Measurements from ENCODE around the gene NTN4. TPM values are rescaled to one million over a fixed set of nuclear protein-coding genes. Genes with fewer than 3 reads are reported as not detected.

Gene NTN4
- polyA plus RNA-seq, 1 of the 3 experiments (the other 2 are of a cell fraction): 0.08 TPM

DNA sequence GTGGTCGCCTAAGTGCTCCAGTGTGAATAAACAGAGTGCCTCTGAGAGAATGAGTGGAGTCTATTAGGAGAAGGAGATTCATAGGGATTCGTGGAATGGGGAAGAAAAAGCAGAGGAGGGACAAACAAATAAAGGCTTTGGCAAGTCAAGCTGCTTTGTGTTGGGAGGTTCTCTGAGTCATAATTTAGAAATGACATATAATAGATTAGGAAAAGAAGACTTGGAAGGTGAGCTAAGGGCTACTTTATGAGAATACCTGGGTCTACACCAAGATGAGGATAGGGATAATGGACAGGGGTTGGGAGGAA lies 6.4 kb upstream of the NTN4 start (continued):
- no peak for TF ChIP-seq JUND (IDR thresholded peaks at IDR 0.05)

DNA sequence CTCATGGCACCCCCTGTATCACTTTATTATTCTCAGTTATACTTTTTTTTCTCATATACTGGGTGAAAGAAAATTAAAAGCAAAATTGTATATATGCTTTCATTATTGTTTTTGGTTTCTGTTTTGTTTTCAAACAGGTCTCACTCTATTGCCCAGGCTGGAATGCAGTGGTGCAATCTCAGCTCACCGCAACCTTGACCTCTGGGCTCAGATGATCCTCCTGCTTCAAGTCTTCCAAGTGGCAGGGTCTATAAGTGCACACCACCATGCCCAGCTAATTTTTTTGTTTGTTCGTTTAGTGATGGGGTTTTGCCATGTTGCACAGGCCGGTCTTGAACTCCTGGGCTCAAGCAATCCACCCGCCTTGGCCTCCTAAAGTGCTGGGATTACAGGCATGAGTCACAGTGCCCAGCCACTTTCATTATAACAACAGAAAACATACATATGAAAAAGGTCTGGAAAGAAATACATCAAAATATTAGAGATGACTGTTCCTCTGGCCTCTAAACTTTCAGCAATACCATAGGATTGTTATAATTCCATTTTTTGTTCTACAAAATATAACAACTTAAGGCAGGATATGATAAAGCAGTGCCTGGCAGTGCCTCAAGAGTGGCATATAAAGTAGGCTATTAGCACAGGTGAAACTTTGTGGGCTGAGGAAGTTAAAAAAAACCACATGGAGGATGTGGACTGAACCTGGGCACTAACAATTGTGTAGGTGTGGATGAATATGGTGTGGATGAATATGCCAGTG lies 5.8 kb upstream of the NTN4 start:
- ChIA-PET CTCF (no interaction called here), POLR2A (no interaction called here)
- H3K9me2 ChIP-seq: no peaks in the 10 kb centered on the region
- no peak overlapping the region for H3K27ac ChIP-seq (ENCODE audit: low read depth in 2 of 2, low read length in 1 of 2)
- H4K20me1 ChIP-seq (ENCODE audit: insufficient read depth): no peaks in the 10 kb centered on the region
- H3K4me2 ChIP-seq: no peak overlapping the region
- no peaks in the 10 kb centered on the region for H3K9me3 ChIP-seq
- H3K36me3 ChIP-seq (replicated peaks in 1 of 2; ENCODE audit: control insufficient read depth in 1 of 2, insufficient read depth in 2 of 2, low read length in 1 of 2): no peaks in the 10 kb centered on the region
- no peaks in the 10 kb centered on the region for H3K79me2 ChIP-seq (ENCODE audit: insufficient read depth)
- 60% methylated on average over 4 of the region's 4 CpGs for WGBS (ENCODE audit: low lambda C conversion rate)
- peaks cover 0 to under 1% of the 10 kb centered on the region in 2 experiments; a peak in 1 of 4 replicates for H3K4me1 ChIP-seq (ENCODE audit: control insufficient read depth in 1 of 2, insufficient read depth in 2 of 2, low read depth in 1 of 2, low read length in 1 of 2)
- no peak overlapping the region for H2AFZ ChIP-seq (ENCODE audit: low read depth)
- peaks cover 20% of the 10 kb centered on the region for H3K27me3 ChIP-seq (ENCODE audit: insufficient read depth)
- no peak for TF ChIP-seq GABPA (IDR thresholded peaks at IDR 0.05; ENCODE audit: low read depth)
- TF ChIP-seq RXRA (IDR thresholded peaks at IDR 0.05; ENCODE audit: borderline replicate concordance, low read depth): no peak
- TF ChIP-seq NFIC (IDR thresholded peaks at IDR 0.05; ENCODE audit: borderline replicate concordance): no peak
- TF ChIP-seq CHD2 (IDR thresholded peaks at IDR 0.05; ENCODE audit: low read length, partially characterized antibody): no peak
- TF ChIP-seq ELF1 (IDR thresholded peaks at IDR 0.05): no peak
- TF ChIP-seq, protein P1, sequence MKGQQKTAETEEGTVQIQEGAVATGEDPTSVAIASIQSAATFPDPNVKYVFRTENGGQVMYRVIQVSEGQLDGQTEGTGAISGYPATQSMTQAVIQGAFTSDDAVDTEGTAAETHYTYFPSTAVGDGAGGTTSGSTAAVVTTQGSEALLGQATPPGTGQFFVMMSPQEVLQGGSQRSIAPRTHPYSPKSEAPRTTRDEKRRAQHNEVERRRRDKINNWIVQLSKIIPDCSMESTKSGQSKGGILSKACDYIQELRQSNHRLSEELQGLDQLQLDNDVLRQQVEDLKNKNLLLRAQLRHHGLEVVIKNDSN (IDR thresholded peaks at IDR 0.05; ENCODE audit: borderline replicate concordance, low read depth): no peak
- TF ChIP-seq FOXM1 (IDR thresholded peaks at IDR 0.05; ENCODE audit: low read depth): no peak
- TF ChIP-seq, protein P2, sequence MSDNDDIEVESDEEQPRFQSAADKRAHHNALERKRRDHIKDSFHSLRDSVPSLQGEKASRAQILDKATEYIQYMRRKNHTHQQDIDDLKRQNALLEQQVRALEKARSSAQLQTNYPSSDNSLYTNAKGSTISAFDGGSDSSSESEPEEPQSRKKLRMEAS (IDR thresholded peaks at IDR 0.05; ENCODE audit: low read depth): no peak
- TF ChIP-seq POLR2AphosphoS5 (IDR thresholded peaks at IDR 0.05; ENCODE audit: low read depth, low read length): no peak
- no peaks in the 10 kb centered on the region for H3F3A ChIP-seq (replicated peaks; ENCODE audit: insufficient read depth)
- H3K9ac ChIP-seq: no peak overlapping the region
- H3K4me3 ChIP-seq (ENCODE audit: low read depth in 2 of 2, low read length in 1 of 2): no peak overlapping the region
- DNase-seq: no peak

DNA sequence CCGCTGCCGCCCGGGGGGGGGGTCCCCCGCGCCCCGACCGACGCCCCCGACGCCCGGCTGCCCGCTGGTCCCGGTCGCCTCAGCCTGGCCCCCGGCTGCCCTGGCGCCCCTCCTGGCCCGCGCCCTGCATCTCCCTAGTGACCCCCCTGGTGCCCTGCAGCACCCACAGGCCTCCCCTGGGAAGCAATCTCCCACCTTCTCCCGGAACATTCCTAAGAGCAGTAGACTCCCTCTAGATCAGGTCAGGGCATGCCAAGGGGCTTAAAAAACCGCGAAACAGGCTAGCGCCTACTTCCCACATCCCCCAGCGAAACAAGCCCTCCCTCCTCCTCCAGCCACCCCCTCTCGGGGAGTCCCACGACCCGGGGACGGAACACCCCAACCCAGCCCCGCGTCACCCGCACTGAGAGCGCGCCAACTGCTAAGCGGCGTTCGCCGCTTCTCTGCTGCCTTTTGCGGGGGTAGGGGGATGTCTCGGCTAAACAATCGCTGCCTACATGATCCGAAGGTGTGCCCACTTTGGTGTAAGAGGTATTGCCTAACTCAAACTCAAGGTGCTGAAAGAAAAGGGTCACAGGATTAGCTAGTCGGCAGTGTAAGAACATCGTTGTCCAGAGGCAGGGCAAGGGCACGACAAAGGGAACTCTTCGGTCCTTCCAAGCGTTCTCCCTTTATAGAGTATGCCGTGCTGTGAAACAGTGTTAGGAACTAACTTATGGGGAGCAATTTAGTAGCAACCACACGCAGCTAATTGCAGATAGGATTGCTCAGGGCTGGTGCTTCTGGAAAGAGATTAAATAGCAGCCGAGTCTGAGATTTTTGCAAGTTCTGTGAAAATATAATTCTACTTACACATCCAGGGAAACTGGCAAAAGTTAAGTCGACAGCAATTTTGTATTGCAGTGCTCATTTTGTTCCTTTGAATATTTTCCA lies 619 bp upstream of the NTN4 start:
- CTCF ChIA-PET: interaction anchor here (1.0 kb wide), 1 partner anchor 9 kb away, joined by 3 read pairs; no protein-coding TSS in a partner anchor
- TF ChIP-seq RCOR1 (IDR thresholded peaks at IDR 0.05; ENCODE audit: low read length): no peak
- TF ChIP-seq, protein P3, sequence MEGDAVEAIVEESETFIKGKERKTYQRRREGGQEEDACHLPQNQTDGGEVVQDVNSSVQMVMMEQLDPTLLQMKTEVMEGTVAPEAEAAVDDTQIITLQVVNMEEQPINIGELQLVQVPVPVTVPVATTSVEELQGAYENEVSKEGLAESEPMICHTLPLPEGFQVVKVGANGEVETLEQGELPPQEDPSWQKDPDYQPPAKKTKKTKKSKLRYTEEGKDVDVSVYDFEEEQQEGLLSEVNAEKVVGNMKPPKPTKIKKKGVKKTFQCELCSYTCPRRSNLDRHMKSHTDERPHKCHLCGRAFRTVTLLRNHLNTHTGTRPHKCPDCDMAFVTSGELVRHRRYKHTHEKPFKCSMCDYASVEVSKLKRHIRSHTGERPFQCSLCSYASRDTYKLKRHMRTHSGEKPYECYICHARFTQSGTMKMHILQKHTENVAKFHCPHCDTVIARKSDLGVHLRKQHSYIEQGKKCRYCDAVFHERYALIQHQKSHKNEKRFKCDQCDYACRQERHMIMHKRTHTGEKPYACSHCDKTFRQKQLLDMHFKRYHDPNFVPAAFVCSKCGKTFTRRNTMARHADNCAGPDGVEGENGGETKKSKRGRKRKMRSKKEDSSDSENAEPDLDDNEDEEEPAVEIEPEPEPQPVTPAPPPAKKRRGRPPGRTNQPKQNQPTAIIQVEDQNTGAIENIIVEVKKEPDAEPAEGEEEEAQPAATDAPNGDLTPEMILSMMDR (IDR thresholded peaks at IDR 0.05): no peak
- TF ChIP-seq TCF12 (IDR thresholded peaks at IDR 0.05): no peak
- no peak for TF ChIP-seq FOXJ3 (CRISPR knock-in tag; IDR thresholded peaks at IDR 0.05)
- Histone ChIP-seq H3K9ac (no peak overlapping the region), H3K36me3 (replicated peaks in 1 of 2; ENCODE audit: control insufficient read depth in 1 of 2, insufficient read depth in 2 of 2, low read length in 1 of 2) (no peaks in the 10 kb centered on the region), H3K4me3 (ENCODE audit: low read depth in 2 of 2, low read length in 1 of 2) (peak overlapping the region; percentile 44 to 57), H2AFZ (ENCODE audit: low read depth) (peak overlapping the region; percentile 72), H3F3A (replicated peaks; ENCODE audit: insufficient read depth) (no peaks in the 10 kb centered on the region), H4K20me1 (ENCODE audit: insufficient read depth) (no peaks in the 10 kb centered on the region), H3K27me3 (ENCODE audit: insufficient read depth) (peaks cover 49% of the 10 kb centered on the region), H3K9me2 (no peaks in the 10 kb centered on the region), H3K4me1 (ENCODE audit: control insufficient read depth in 1 of 2, insufficient read depth in 2 of 2, low read depth in 1 of 2, low read length in 1 of 2) (peaks cover 4 to 12% of the 10 kb centered on the region in 2 experiments; a peak in 1 of 4 replicates), H3K27ac (ENCODE audit: low read depth in 2 of 2, low read length in 1 of 2) (no peak overlapping the region), H3K79me2 (ENCODE audit: insufficient read depth) (no peaks in the 10 kb centered on the region), H3K4me2 (peak overlapping the region; percentile 68; the same call in 1 of the 2 replicates), H3K9me3 (no peaks in the 10 kb centered on the region)
- POLR2A ChIA-PET: no interaction called here
- DNase-seq: no peak
- WGBS (ENCODE audit: low lambda C conversion rate): 3% methylated on average over 38 of the region's 49 CpGs
